Stomach (tissue), 9 donors: ENCODE measurements around the gene BPIFB4. TPM values are rescaled to one million over a fixed set of nuclear protein-coding genes. Genes with fewer than 3 reads are reported as not detected.

ENCODE experiments used
- DNase-seq, 2 donors: peaks; one replicate each; pipeline versions ENCODE4 v3.0.0 to v3.0.0-alpha.2; 2013 to 2019
- H3K27ac ChIP-seq, 5 donors: fragments of 200-600 bp in 4 of 5; sonication (generic) in 4 of 5; one replicate each; pipeline ENCODE4 v1.5.1; 2013 to 2019; ENCODE audit warnings: mild to moderate bottlenecking in 1 of 5, moderate library complexity in 1 of 5
- H3K27me3 ChIP-seq, 3 donors: fragments of 200-600 bp; sonication (generic); one replicate each; pipeline ENCODE4 v1.5.1; 2017 to 2019; ENCODE audit warnings: mixed run types in 1 of 3
- H3K36me3 ChIP-seq, 4 donors: fragments of 200-600 bp; sonication (generic); 1 replicate in 3 of 4; 2 replicates in 1 of 4; pipeline ENCODE4 v1.5.1; 2016 to 2019
- H3K4me1 ChIP-seq, 4 donors: fragments of 200-600 bp; sonication (generic); one replicate each; pipeline ENCODE4 v1.5.1; 2016 to 2019
- H3K4me3 ChIP-seq, 4 donors: fragments of 200-600 bp; sonication (generic) in 3 of 4; one replicate each; pipeline ENCODE4 v1.5.1; 2016 to 2019; ENCODE audit warnings: mild to moderate bottlenecking in 1 of 4
- H3K9me3 ChIP-seq, 4 donors: fragments of 200-600 bp; sonication (generic); one replicate each; pipeline ENCODE4 v1.5.1; 2016 to 2019
- EP300 ChIP-seq: sonication (generic); formaldehyde crosslinking; IDR thresholded peaks from one replicate; pipeline ENCODE4 v1.6.1; 2017; ENCODE audit warnings: antibody characterized with exemption
- POLR2A ChIP-seq, 4 donors: fragments of 450-650 bp; IDR thresholded peaks; one replicate each; pipeline ENCODE4 v1.6.1; 2016; ENCODE audit warnings: antibody characterized with exemption in 4 of 4, control low read depth in 2 of 4, mild to moderate bottlenecking in 1 of 4, moderate library complexity in 1 of 4
- POLR2AphosphoS5 ChIP-seq, 3 donors: sonication (generic); formaldehyde crosslinking; IDR thresholded peaks; one replicate each; pipeline ENCODE4 v1.6.1; 2016; ENCODE audit warnings: antibody characterized with exemption in 3 of 3
- WGBS, 5 donors: extraction: QIAGEN DNeasy Blood & Tissue Kit in 3 of 5; methylation state at CpG; one replicate each; pipeline versions ENCODE4 v1.1.5 to v1.1.7; 2013 to 2018; 5-methylcytosine and 5-hydroxymethylcytosine counted together
- intact Hi-C: fragments of 100-400 bp; cut with DNase I; formaldehyde crosslinking; loops from one replicate; pipeline ENCODE4 v1.15.1; 2023; ENCODE audit warnings: low total_unique reads
- polyA plus RNA-seq, 3 donors: library from polyadenylated mRNA; stranded (reverse); fragments of 200-250 nt; gene quantifications; one replicate each; pipeline ENCODE4 v1.2.3, GENCODE V29; 2013
- total RNA-seq, 5 donors: library from RNA; depleted of rRNA; stranded (reverse); fragments of >200 nt; gene quantifications; one replicate each; pipeline versions ENCODE4 v1.1.0 to v1.2.3, GENCODE V29; 2014 to 2016
- TF ChIP-seq, protein P1 (sequence below), 7 experiments: fragments of 450-650 bp in 4 of 7; fragments of 200-600 bp in 3 of 7; sonication (generic) in 3 of 7; IDR thresholded peaks; one replicate each; pipeline ENCODE4 v1.5.1; 2016 to 2019; ENCODE audit warnings: antibody characterized with exemption in 7 of 7, control low read depth in 2 of 7, mild to moderate bottlenecking in 1 of 7
- donor health status: healthy with polysubstance abuse.
- donor health status: Bipolar disorder and iron deficiency.
- donor health status: healthy.

BPIFB4 gene
- total and polyA plus RNA-seq, 8 donors: not detected

DNA sequence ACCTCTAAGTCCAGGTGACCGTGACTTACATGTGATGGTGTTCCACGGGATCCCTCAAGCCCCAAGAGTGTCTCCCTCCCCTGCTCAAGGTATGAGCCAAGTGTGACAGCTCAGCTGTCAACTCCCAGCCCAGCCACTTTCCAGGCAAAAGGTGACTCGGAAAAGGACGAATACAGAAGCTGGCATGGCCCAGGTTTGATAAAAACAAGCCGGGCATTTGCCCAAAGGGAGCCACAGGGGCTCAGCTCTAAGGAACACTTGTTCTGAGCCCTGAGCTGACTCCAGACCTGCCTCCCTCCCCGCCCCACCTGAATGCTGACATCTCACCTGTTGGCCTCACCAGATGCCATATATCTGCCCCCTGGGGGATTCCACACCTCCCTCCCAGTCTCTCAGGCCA is 45.6 kb downstream of the BPIFB4 start:
- H3K4me3 ChIP-seq: no peak overlapping the region
- peak in 1 of 2 donors; percentile 59 for DNase-seq
- peak overlapping the region in 2 of 5 donors; percentile 51 to 75 for H3K27ac ChIP-seq
- H3K27me3 ChIP-seq: no peaks in the 10 kb centered on the region
- no peaks in the 10 kb centered on the region for H3K36me3 ChIP-seq
- TF ChIP-seq EP300 (no peak), POLR2AphosphoS5 (IDR thresholded peaks at IDR 0.05) (no peak), POLR2A (IDR thresholded peaks at IDR 0.05) (no peak)
- TF ChIP-seq, protein P1, sequence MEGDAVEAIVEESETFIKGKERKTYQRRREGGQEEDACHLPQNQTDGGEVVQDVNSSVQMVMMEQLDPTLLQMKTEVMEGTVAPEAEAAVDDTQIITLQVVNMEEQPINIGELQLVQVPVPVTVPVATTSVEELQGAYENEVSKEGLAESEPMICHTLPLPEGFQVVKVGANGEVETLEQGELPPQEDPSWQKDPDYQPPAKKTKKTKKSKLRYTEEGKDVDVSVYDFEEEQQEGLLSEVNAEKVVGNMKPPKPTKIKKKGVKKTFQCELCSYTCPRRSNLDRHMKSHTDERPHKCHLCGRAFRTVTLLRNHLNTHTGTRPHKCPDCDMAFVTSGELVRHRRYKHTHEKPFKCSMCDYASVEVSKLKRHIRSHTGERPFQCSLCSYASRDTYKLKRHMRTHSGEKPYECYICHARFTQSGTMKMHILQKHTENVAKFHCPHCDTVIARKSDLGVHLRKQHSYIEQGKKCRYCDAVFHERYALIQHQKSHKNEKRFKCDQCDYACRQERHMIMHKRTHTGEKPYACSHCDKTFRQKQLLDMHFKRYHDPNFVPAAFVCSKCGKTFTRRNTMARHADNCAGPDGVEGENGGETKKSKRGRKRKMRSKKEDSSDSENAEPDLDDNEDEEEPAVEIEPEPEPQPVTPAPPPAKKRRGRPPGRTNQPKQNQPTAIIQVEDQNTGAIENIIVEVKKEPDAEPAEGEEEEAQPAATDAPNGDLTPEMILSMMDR (IDR thresholded peaks at IDR 0.05): no peak
- intact Hi-C loops: no loop called here
- H3K9me3 ChIP-seq: peaks cover 0 to 4% (median 0%) of the 10 kb centered on the region in 4 donors
- peaks cover 0 to 29% (median 7%) of the 10 kb centered on the region in 4 donors for H3K4me1 ChIP-seq
- 33 to 53% (median 46%) methylated on average over 6 of the region's 6 CpGs for WGBS, 5 donors

DNA sequence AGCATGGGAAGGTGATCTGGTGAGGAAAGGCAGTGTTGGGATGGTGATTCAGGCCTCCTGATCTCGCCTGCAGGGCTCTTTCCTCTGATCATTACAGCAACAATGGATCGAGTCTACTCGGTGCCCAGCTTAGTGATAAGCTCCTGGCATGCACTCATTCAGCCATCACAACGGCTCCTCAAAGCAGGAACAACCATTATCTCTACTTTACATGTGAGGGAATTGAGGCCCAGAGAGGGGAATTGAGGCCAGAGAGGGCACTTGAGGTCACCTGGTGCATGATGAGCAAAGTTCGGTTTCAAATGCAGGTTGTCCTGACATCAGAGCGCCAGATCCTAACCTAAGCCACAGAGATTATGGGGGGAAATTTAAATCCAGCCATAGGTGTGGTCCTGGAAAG is 46.5 kb downstream of the BPIFB4 start:
- intact Hi-C loops: no loop called here
- 27 to 51% (median 38%) methylated on average over 6 of the region's 6 CpGs for WGBS, 5 donors

DNA sequence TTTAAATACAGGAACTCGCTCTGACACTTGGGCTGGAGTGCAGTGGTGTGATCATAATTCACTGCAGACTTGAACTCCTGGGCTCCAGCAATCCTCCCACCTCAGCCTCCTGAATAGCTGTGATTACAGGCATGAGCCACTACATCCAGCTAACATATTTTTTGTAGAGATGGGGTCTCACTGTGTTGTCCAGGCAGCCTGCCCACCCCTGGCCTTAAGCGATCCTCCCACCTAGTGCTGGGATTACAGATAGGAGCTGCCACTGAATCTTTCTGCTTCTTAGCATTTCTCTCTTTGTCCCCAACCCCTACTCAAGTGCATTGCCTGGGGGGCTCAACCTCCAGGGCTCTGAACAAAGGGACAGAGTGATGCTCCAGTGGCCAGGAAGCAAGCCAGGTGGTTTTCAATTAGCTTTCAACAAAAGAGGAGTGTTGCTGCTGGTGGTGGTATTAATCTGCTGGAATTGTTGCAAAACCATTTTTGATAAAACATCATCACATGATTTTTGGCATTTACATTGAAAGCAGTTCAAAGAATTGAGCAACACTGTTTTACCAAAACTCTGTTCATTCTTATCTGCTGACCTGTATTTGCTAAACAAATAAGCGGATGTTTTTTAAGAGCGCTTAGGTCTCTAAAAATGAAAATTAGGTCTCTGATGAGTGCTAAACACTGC is 48.1 kb downstream of the BPIFB4 start:
- 57 to 70% (median 67%) methylated on average over 4 of the region's 4 CpGs for WGBS, 5 donors

More for the DNA sequence above, 46.5 kb downstream of the BPIFB4 start:
- Histone ChIP-seq H3K9me3 (no peaks in the 10 kb centered on the region), H3K36me3 (no peaks in the 10 kb centered on the region), H3K4me3 (no peak overlapping the region), H3K27me3 (no peaks in the 10 kb centered on the region), H3K27ac (peak overlapping the region in 3 of 5 donors; percentile 25 to 75 (median 51)), H3K4me1 (peaks cover 0 to 29% (median 8%) of the 10 kb centered on the region in 4 donors)
- DNase-seq: peak in 1 of 2 donors; percentile 60
- TF ChIP-seq EP300 (no peak), POLR2AphosphoS5 (IDR thresholded peaks at IDR 0.05) (peak in 1 of 3 donors; percentile 13), POLR2A (IDR thresholded peaks at IDR 0.05) (no peak)
- TF ChIP-seq, protein P1 (IDR thresholded peaks at IDR 0.05): no peak

DNA sequence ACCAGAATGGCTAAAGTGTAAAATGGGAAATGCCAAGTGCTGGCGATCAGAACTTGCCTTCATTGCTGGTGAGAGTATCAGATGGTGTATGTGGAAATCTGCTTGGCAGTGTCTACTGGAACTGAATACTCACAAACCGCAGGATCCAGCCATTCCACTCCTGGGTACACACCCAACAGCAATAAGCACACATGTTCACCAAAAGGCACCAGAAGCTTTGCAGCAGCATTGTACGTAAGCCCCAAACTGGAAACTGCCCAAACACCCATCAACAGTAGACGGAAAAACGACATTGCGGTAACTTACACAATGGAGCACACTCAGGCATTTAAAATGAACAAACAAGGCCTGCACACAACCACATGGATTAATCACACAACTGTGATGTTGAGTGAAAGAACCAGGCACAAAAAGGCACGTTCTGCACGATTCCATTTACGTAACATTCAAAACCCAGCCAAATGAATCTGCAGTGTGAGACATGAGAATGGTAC is 51.2 kb downstream of the BPIFB4 start:
- H3K36me3 ChIP-seq: no peaks in the 10 kb centered on the region
- no peaks in the 10 kb centered on the region for H3K9me3 ChIP-seq
- no peak overlapping the region for H3K4me3 ChIP-seq
- intact Hi-C loops: no loop called here
- H3K27ac ChIP-seq: peak overlapping the region in 2 of 5 donors; percentile 37 to 81
- peaks cover 0 to 24% (median 8%) of the 10 kb centered on the region in 4 donors for H3K4me1 ChIP-seq
- TF ChIP-seq POLR2A (IDR thresholded peaks at IDR 0.05) (no peak), POLR2AphosphoS5 (IDR thresholded peaks at IDR 0.05) (peak in 1 of 3 donors; percentile 18)
- H3K27me3 ChIP-seq: peaks cover 0 to 14% (median 0%) of the 10 kb centered on the region in 3 donors
- 43 to 62% (median 49%) methylated on average over 9 of the region's 9 CpGs for whole genome bisulfite sequencing, 5 donors
- peak; percentile 41 to 66 for DNase-seq

More for the DNA sequence above, 48.1 kb downstream of the BPIFB4 start:
- no peak for DNase-seq
- Histone ChIP-seq H3K4me1 (peaks cover 0 to 37% (median 8%) of the 10 kb centered on the region in 4 donors), H3K27me3 (no peaks in the 10 kb centered on the region), H3K36me3 (no peaks in the 10 kb centered on the region), H3K4me3 (no peak overlapping the region), H3K27ac (peak overlapping the region in 2 of 5 donors; percentile 38 to 75), H3K9me3 (no peaks in the 10 kb centered on the region)
- TF ChIP-seq, protein P1 (IDR thresholded peaks at IDR 0.05): no peak
- TF ChIP-seq POLR2AphosphoS5 (IDR thresholded peaks at IDR 0.05) (peak in 1 of 3 donors; percentile 37), EP300 (no peak)
- intact Hi-C loops: no loop called here
